B cell (primary cell): ENCODE data around the gene AK9. TPM values are rescaled to one million over a fixed set of nuclear protein-coding genes. Genes with fewer than 3 reads are reported as not detected.

ENCODE experiments used
- ATAC-seq: fragments of 200-7000 bp; cut with Tn5 transposase; one replicate; pipeline ENCODE4 v1.10.0; 2021; ENCODE audit warnings: low read depth, mild to moderate bottlenecking, moderate number of reproducible peaks, moderate library complexity
- CTCF ChIA-PET: fragments of 350-600 bp; sonication (Branson Sonifier 250); formaldehyde crosslinking; loops from one replicate; lab custom pipeline; 2021; ENCODE audit warnings: antibody characterized with exemption, inconsistent platforms; lab: Charles Lee
- POLR2A ChIA-PET: fragments of 350-600 bp; sonication (Branson Sonifier 250); formaldehyde crosslinking; loops from one replicate; lab custom pipeline; 2021; ENCODE audit warnings: antibody characterized with exemption; lab: Charles Lee
- DNase-seq: peaks from one replicate; pipeline ENCODE4 v3.0.0; 2013
- H2AFZ ChIP-seq: 2 replicates; pipeline ENCODE4 v1.6.1; 2012; ENCODE audit warnings: mild to moderate bottlenecking, low read depth, low read length; ENCODE audit not compliant: insufficient read depth, poor library complexity, severe bottlenecking
- H3K27ac ChIP-seq, 2 donors: 1 replicate in 1 of 2; 2 replicates in 1 of 2; pipeline ENCODE4 v1.5.1; 2012 to 2013; ENCODE audit warnings: low read length in 2 of 2, mild to moderate bottlenecking in 2 of 2, moderate library complexity in 1 of 2
- H3K27me3 ChIP-seq, 4 experiments: fragments of 200-600 bp in 1 of 4; sonication (generic) in 1 of 4; replicated peaks in 1 of 4; 1 replicate in 2 of 4; 2 replicates in 2 of 4; pipeline versions ENCODE4 v1.6.1 to v1.7.0; 2013 to 2016; ENCODE audit warnings: low read length in 3 of 4, mild to moderate bottlenecking in 2 of 4, mixed read lengths in 1 of 4, moderate library complexity in 1 of 4; ENCODE audit not compliant: insufficient read depth in 4 of 4, control insufficient read depth in 3 of 4; ENCODE audit errors: control extremely low read depth in 1 of 4
- H3K36me3 ChIP-seq, 2 experiments: replicated peaks in 1 of 2; 1 replicate in 1 of 2; 2 replicates in 1 of 2; pipeline versions ENCODE4 v1.6.1 to v1.7.1; 2013; ENCODE audit warnings: low read length in 1 of 2; ENCODE audit not compliant: insufficient read depth in 2 of 2, control insufficient read depth in 1 of 2; ENCODE audit errors: control extremely low read depth in 1 of 2, extremely low read depth in 1 of 2
- H3K4me1 ChIP-seq, 2 donors: fragments of 200-600 bp in 1 of 2; sonication (generic) in 1 of 2; 1 replicate in 1 of 2; 2 replicates in 1 of 2; pipeline versions ENCODE4 v1.5.1 to v1.6.1; 2013 to 2017; ENCODE audit warnings: low read length in 2 of 2; ENCODE audit not compliant: control insufficient read depth in 2 of 2, insufficient read depth in 2 of 2
- H3K4me2 ChIP-seq: replicated peaks from 2 replicates; pipeline ENCODE3; 2012; ENCODE audit warnings: mild to moderate bottlenecking, low read depth, low read length; ENCODE audit not compliant: poor library complexity, severe bottlenecking
- H3K4me3 ChIP-seq, 5 experiments: fragments of 200-600 bp in 1 of 5; sonication (generic) in 1 of 5; 1 replicate in 3 of 5; 2 replicates in 2 of 5; pipeline versions ENCODE4 v1.5.1 to v1.7.0; 2011 to 2016; ENCODE audit warnings: low read length in 4 of 5, mild to moderate bottlenecking in 4 of 5, low read depth in 2 of 5, control low read depth in 1 of 5, moderate library complexity in 1 of 5; ENCODE audit not compliant: insufficient read depth in 1 of 5; ENCODE audit errors: control extremely low read depth in 1 of 5, extremely low read depth in 1 of 5
- H3K79me2 ChIP-seq: fragments of 200-600 bp; sonication (generic); one replicate; pipeline ENCODE4 v1.6.0; 2016; ENCODE audit warnings: low read length; ENCODE audit not compliant: control insufficient read depth, insufficient read depth
- H3K9ac ChIP-seq: fragments of 200-600 bp; sonication (generic); 2 replicates; pipeline ENCODE4 v1.6.1; 2017; ENCODE audit warnings: mild to moderate bottlenecking, low read length, moderate library complexity
- H3K9me3 ChIP-seq, 3 donors: one replicate each; pipeline versions ENCODE4 v1.6.1 to v1.7.1; 2013; ENCODE audit warnings: low read length in 2 of 3; ENCODE audit not compliant: control insufficient read depth in 2 of 3, insufficient read depth in 1 of 3; ENCODE audit errors: control extremely low read depth in 1 of 3
- H4K20me1 ChIP-seq: 2 replicates; pipeline ENCODE4 v1.6.0; 2012; ENCODE audit warnings: mild to moderate bottlenecking, low read length; ENCODE audit not compliant: insufficient read depth, control insufficient read depth, poor library complexity, severe bottlenecking
- H3K27ac Mint-ChIP-seq: one replicate; pipeline ENCODE4 v1.8.0; 2021; ENCODE audit warnings: mixed read lengths
- H3K27me3 Mint-ChIP-seq: one replicate; pipeline ENCODE4 v1.8.0; 2021; ENCODE audit warnings: mixed read lengths
- H3K4me1 Mint-ChIP-seq: one replicate; pipeline ENCODE4 v1.8.0; 2021; ENCODE audit warnings: mixed read lengths
- H3K4me3 Mint-ChIP-seq: one replicate; pipeline ENCODE4 v1.8.0; 2021; ENCODE audit warnings: mixed read lengths
- H3K9me3 Mint-ChIP-seq: one replicate; pipeline ENCODE4 v1.8.0; 2022; ENCODE audit warnings: mixed read lengths; ENCODE audit not compliant: insufficient read depth
- CTCF ChIP-seq: fragments of 200-600 bp; IDR thresholded peaks from one replicate; pipeline ENCODE4 v1.8.0; 2022; ENCODE audit warnings: antibody characterized with exemption, mild to moderate bottlenecking
- EZH2 ChIP-seq: IDR thresholded peaks from 2 replicates; pipeline ENCODE4 v1.6.1; 2012; ENCODE audit warnings: borderline replicate concordance, low read depth, mild to moderate bottlenecking, moderate library complexity, low read length; ENCODE audit not compliant: insufficient read depth, poor library complexity, severe bottlenecking
- WGBS: methylation state at CpG from one replicate; pipeline ENCODE4 v1.1.5; 2013; ENCODE audit warnings: missing lambda C conversion rate; ENCODE audit not compliant: insufficient coverage; 5-methylcytosine and 5-hydroxymethylcytosine counted together
- intact Hi-C: fragments of 100-400 bp; cut with micrococcal nuclease; formaldehyde crosslinking; loops from one replicate; pipeline ENCODE4 v1.10.0; 2022
- polyA plus RNA-seq: library from polyadenylated mRNA; depleted of rRNA; stranded (reverse); fragments of >200 nt; gene quantifications from 2 replicates; pipeline ENCODE4 v1.2.3, GENCODE V29; 2012
- total RNA-seq, 2 donors: library from RNA; stranded (reverse); fragments of 120-200 nt in 1 of 2; gene quantifications; 1 replicate in 1 of 2; 2 replicates in 1 of 2; pipeline versions ENCODE4 v1.2.3 to v1.2.4, GENCODE V29; 2013 to 2022

The AK9 gene
- total and polyA plus RNA-seq, 2 donors (not counting 1 experiment from before 2014, with no cell fraction given), result 6.4 to 26.5 TPM

- Histone ChIP-seq H3K9me3 (no peaks in the 10 kb centered on the region), H3K9ac (no peak overlapping the region), H3K36me3 (peaks cover 2 to 4% of the 10 kb centered on the region in 2 experiments), H3K4me2 (no peak overlapping the region), H3K4me1 (peaks cover 0 to 5% of the 10 kb centered on the region in 2 donors), H3K27me3 (no peaks in the 10 kb centered on the region), H2AFZ (no peak overlapping the region), H3K4me3 (no peak overlapping the region), H4K20me1 (no peaks in the 10 kb centered on the region), H3K79me2 (no peaks in the 10 kb centered on the region), H3K27ac (no peak overlapping the region)
- ChIA-PET POLR2A (no interaction called here), CTCF (interaction anchor here (1.1 to 1.8 kb wide), 2 partner anchors 33 to 368 kb away, joined by 3 to 5 read pairs; no protein-coding TSS in a partner anchor)
- Mint-ChIP-seq H3K4me3 (no peak overlapping the region), H3K4me1 (peaks cover 6% of the 10 kb centered on the region), H3K9me3 (peaks cover 2% of the 10 kb centered on the region), H3K27ac (no peak overlapping the region), H3K27me3 (no peaks in the 10 kb centered on the region)
- no peak for DNase-seq
- no CpG with 5 or more reads among the region's 2 CpGs for WGBS
- no peak for ATAC-seq
- TF ChIP-seq EZH2 (no peak), CTCF (no peak)
- intact Hi-C loops, result no loop called here
These were observed 19.3 kb downstream of the AK9 start for GRCh38 chr6:109671733-109672132.

- POLR2A ChIA-PET, result no interaction called here
- TF ChIP-seq CTCF, result no peak
- TF ChIP-seq EZH2, result no peak
- H3K79me2 ChIP-seq, result no peaks in the 10 kb centered on the region
These were observed 21.2 kb downstream of the AK9 start for GRCh38 chr6:109669811-109670210.

More at GRCh38 chr6:109669811-109670210, 21.2 kb downstream of the AK9 start:
- H3K4me3 ChIP-seq, result no peak overlapping the region
- no peaks in the 10 kb centered on the region for H3K9me3 Mint-ChIP-seq
- H3K9ac ChIP-seq, result no peak overlapping the region
- H3K9me3 ChIP-seq, result no peaks in the 10 kb centered on the region
- no peak overlapping the region for H3K4me2 ChIP-seq
- DNase-seq, result no peak
- ATAC-seq, result no peak
- H3K27me3 ChIP-seq, result no peaks in the 10 kb centered on the region
- CTCF ChIA-PET, result no interaction called here
- no peak overlapping the region for H3K27ac Mint-ChIP-seq
- WGBS, result no CpG with 5 or more reads among the region's 4 CpGs
- intact Hi-C loops, result no loop called here
- peaks cover 2 to 4% of the 10 kb centered on the region in 2 experiments for H3K36me3 ChIP-seq
- H3K4me3 Mint-ChIP-seq, result no peak overlapping the region
- no peak overlapping the region for H3K27ac ChIP-seq
- no peaks in the 10 kb centered on the region for H3K4me1 Mint-ChIP-seq
- H3K4me1 ChIP-seq, result peaks cover 0 to under 1% of the 10 kb centered on the region in 2 donors
- H2AFZ ChIP-seq, result no peak overlapping the region
- H4K20me1 ChIP-seq, result no peaks in the 10 kb centered on the region
- no peaks in the 10 kb centered on the region for H3K27me3 Mint-ChIP-seq
